ENCODE data around the gene NRF1.

GRCh38 chr7:129635300-129636029 lies 23.9 kb downstream of the NRF1 start:
- peak; percentile 99 for TF ChIP-seq CTCF (IDR thresholded peaks at IDR 0.05; ENCODE audit: low read length)
- no peak for TF ChIP-seq EZH2phosphoT487 (IDR thresholded peaks at IDR 0.05; ENCODE audit: low read length)
- no peak for TF ChIP-seq EZH2 (optimal IDR thresholded peaks at IDR 0.05; ENCODE audit: low read depth, low read length)
